Heart right ventricle (tissue), 16 donors: ENCODE measurements around the gene NEK2. TPM values are rescaled to one million over a fixed set of nuclear protein-coding genes. Genes with fewer than 3 reads are reported as not detected.

ENCODE experiments used
- ATAC-seq, 8 donors: fragments of 200-7000 bp; cut with Tn5 transposase; one replicate each; pipeline ENCODE4 v1.9.1; 2020; ENCODE audit warnings: mild to moderate bottlenecking in 8 of 8, moderate library complexity in 8 of 8, moderate number of reproducible peaks in 1 of 8
- DNase-seq, 2 donors: peaks; one replicate each; pipeline ENCODE4 v3.0.0-alpha.2; 2020
- H3K27ac ChIP-seq, 10 donors: fragments of 200-600 bp; sonication (generic) in 2 of 10; one replicate each; pipeline versions ENCODE4 v1.5.0 to v1.8.0; 2020 to 2022; ENCODE audit warnings: mild to moderate bottlenecking in 3 of 10
- H3K27me3 ChIP-seq, 7 donors: fragments of 200-600 bp; one replicate each; pipeline ENCODE4 v1.8.0; 2021 to 2022; ENCODE audit warnings: mild to moderate bottlenecking in 2 of 7
- H3K36me3 ChIP-seq, 9 donors: fragments of 200-600 bp; sonication (generic) in 1 of 9; one replicate each; pipeline versions ENCODE4 v1.5.0 to v1.8.0; 2020 to 2022; ENCODE audit warnings: mild to moderate bottlenecking in 2 of 9
- H3K4me1 ChIP-seq, 9 donors: fragments of 200-600 bp; sonication (generic) in 1 of 9; one replicate each; pipeline versions ENCODE4 v1.5.0 to v1.8.0; 2020 to 2022; ENCODE audit warnings: mild to moderate bottlenecking in 4 of 9
- H3K4me3 ChIP-seq, 10 donors: fragments of 200-600 bp; sonication (generic) in 2 of 10; one replicate each; pipeline versions ENCODE4 v1.5.0 to v1.8.0; 2020 to 2022; ENCODE audit warnings: mild to moderate bottlenecking in 7 of 10, moderate library complexity in 2 of 10
- H3K9me3 ChIP-seq, 11 donors: fragments of 200-600 bp in 10 of 11; sonication (generic) in 2 of 11; one replicate each; pipeline versions ENCODE4 v1.5.0 to v1.8.0; 2013 to 2022; ENCODE audit warnings: mild to moderate bottlenecking in 2 of 11, control low read depth in 1 of 11, moderate library complexity in 1 of 11
- CTCF ChIP-seq, 9 donors: fragments of 200-600 bp; sonication (generic) in 2 of 9; IDR thresholded peaks; one replicate each; pipeline versions ENCODE4 v1.5.0 to v1.8.0; 2021 to 2022; ENCODE audit warnings: antibody characterized with exemption in 9 of 9, mild to moderate bottlenecking in 5 of 9, moderate library complexity in 1 of 9
- WGBS, 2 donors: extraction: QIAGEN DNeasy Blood & Tissue Kit; methylation state at CpG; one replicate each; pipeline ENCODE4 v1.1.7; 2013; ENCODE audit warnings: inconsistent platforms in 1 of 2; 5-methylcytosine and 5-hydroxymethylcytosine counted together
- intact Hi-C, 10 donors: fragments of 100-400 bp; cut with DNase I; formaldehyde crosslinking; loops; one replicate each; pipeline versions ENCODE4 v1.11.1 to v1.14.2; 2022
- polyA plus RNA-seq, 2 donors: library from polyadenylated mRNA; stranded (reverse); fragments of 200-250 nt; gene quantifications; one replicate each; pipeline ENCODE4 v1.2.3, GENCODE V29; 2013
- total RNA-seq, 10 donors: library from RNA; stranded (reverse); fragmentation: NEBNext Ultra II Directional in 3 of 10; extraction: Animal tissue kit (Norgen Biotek cat#: 25700) in 3 of 10; gene quantifications; one replicate each; pipeline versions ENCODE4 v1.2.1 to v1.2.4, GENCODE V29; 2021 to 2023
- donor health status: Arrhythmogenic right ventricular cardiomyopathy.
- donor health status: ischemic (EF 13 %, LVEDD 7.1; RV severe dilation, severe dysfunction).
- donor health status: healthy with polysubstance abuse.
- donor health status: DM: no; HTN: yes; CAD: no.
- donor health status: DM: no; HTN: no; CAD: no.
- donor health status: ischemic (EF 25% LVEDD 6.9; RV normal size, moderate dysfunction).
- donor health status: ischemic (EF 25% LVEDD 5.7; RV mildly dilated, moderate dysfunction).
- donor health status: healthy.
- donor health status: DM: yes; HTN: yes; CAD: no.
- donor health status: Ischemic cardiomyopathy.
- donor health status: ischemic (EF 35%, LVEDD 5.7; RV mildly dilated, moderate dysfunction).
- donor health status: nonischemic (EF 11% LVEDD 7.7; RV severe dilation, severe dysfunction).
- donor health status: DM: yes; HTN: yes; CAD: no.
- donor health status: PGD.
- donor health status: ischemic (EF 29% LVEDD 5.4; RV normal size, mild dysfunction).
- donor health status: nonischemic (EF 23%, LVEDD 6.1; RV moderate dilation, normal function).

Gene NEK2
- total and polyA plus RNA-seq, 12 donors: 0.04 to 2.1 (median 0.19) TPM; not detected in 6

- no peak overlapping the region for H3K4me3 ChIP-seq
- H3K4me1 ChIP-seq: peaks cover 0 to 15% (median 0%) of the 10 kb centered on the region in 9 donors
- H3K27ac ChIP-seq: no peak overlapping the region
- no peaks in the 10 kb centered on the region for H3K36me3 ChIP-seq
- H3K27me3 ChIP-seq: no peaks in the 10 kb centered on the region
- H3K9me3 ChIP-seq: no peaks in the 10 kb centered on the region
- DNase-seq (no peak), ATAC-seq (no peak)
- TF ChIP-seq CTCF (IDR thresholded peaks at IDR 0.05): no peak
- WGBS, 2 donors: 90% methylated on average over 4 of the region's 4 CpGs
- intact Hi-C loops: loop anchor here in 6 of 10 donors (1.0 to 10.0 kb wide), 6 partner anchors 74 to 331 kb away; partner anchors contain the start of genes TRAF5 (in 3 of the 6) and SLC30A1 (in 1 of the 6)
Observed at GRCh38 chr1:211653293-211653692, 22.1 kb downstream of the NEK2 start.

- no peaks in the 10 kb centered on the region for H3K27me3 ChIP-seq
- no peak for TF ChIP-seq CTCF (IDR thresholded peaks at IDR 0.05)
- no peak overlapping the region for H3K4me3 ChIP-seq
- no peak overlapping the region for H3K27ac ChIP-seq
- intact Hi-C loops: loop anchor here in 5 of 10 donors (2.0 to 10.0 kb wide), 5 partner anchors 138 to 330 kb away; partner anchors contain the start of gene TRAF5 (in 3 of the 5)
- peaks cover 0 to 18% (median 0%) of the 10 kb centered on the region in 9 donors for H3K4me1 ChIP-seq
- DNase-seq (no peak), ATAC-seq (no peak)
- H3K9me3 ChIP-seq: no peaks in the 10 kb centered on the region
- 87 to 89% methylated on average over 6 of the region's 6 CpGs for WGBS, 2 donors
- H3K36me3 ChIP-seq: no peaks in the 10 kb centered on the region
Observed at GRCh38 chr1:211652371-211652770, 23.1 kb downstream of the NEK2 start.

GRCh38 chr1:211650904-211651303 is 24.5 kb downstream of the NEK2 start:
- WGBS, 2 donors: 92 to 93% methylated on average over 7 of the region's 7 CpGs
- H3K27me3 ChIP-seq: no peaks in the 10 kb centered on the region
- no peak overlapping the region for H3K27ac ChIP-seq
- DNase-seq (no peak), ATAC-seq (no peak)
- no peak for TF ChIP-seq CTCF (IDR thresholded peaks at IDR 0.05)
- no peak overlapping the region for H3K4me3 ChIP-seq
- intact Hi-C loops: loop anchor here in 5 of 10 donors (5.0 to 10.0 kb wide), 4 partner anchors 179 to 329 kb away; partner anchors contain the start of gene TRAF5 (in 3 of the 5)
- no peaks in the 10 kb centered on the region for H3K36me3 ChIP-seq
- H3K9me3 ChIP-seq: no peaks in the 10 kb centered on the region
- H3K4me1 ChIP-seq: peaks cover 0 to 18% (median 0%) of the 10 kb centered on the region in 9 donors

- Histone ChIP-seq H3K36me3 (no peaks in the 10 kb centered on the region), H3K27ac (peak overlapping the region in 1 of 10 donors; percentile 28), H3K9me3 (no peaks in the 10 kb centered on the region), H3K4me1 (peaks cover 0 to 12% (median 0%) of the 10 kb centered on the region in 9 donors), H3K4me3 (no peak overlapping the region), H3K27me3 (no peaks in the 10 kb centered on the region)
- intact Hi-C loops: loop anchor here in 4 of 10 donors (1.0 to 5.0 kb wide), 3 partner anchors 72 to 175 kb away; partner anchors contain the start of gene SLC30A1 (in 2 of the 4)
- ATAC-seq (peak; percentile 63 to 87 (median 85)), DNase-seq (no peak)
- peak in 7 of 9 donors; percentile 39 to 77 (median 58) for TF ChIP-seq CTCF (IDR thresholded peaks at IDR 0.05)
- 59 to 61% methylated on average over 9 of the region's 9 CpGs for WGBS, 2 donors
Observed at GRCh38 chr1:211648980-211649934, 26.2 kb downstream of the NEK2 start.
